ENCODE data around the gene HFM1. TPM values are rescaled to one million over a fixed set of nuclear protein-coding genes. Genes with fewer than 3 reads are reported as not detected.
A peak's percentile ranks its signal among the peaks of the same experiment; 100 is the strongest.
"Not testable (repeated sequence)": the region's sequence is repeated elsewhere in the genome, so short reads cannot be mapped to it uniquely, and the experiment has no call there.

HFM1 gene
- total RNA-seq, 1 donor from 2014 or later: 7.1 TPM

GRCh38 chr1:91439016-91439415 is 34.4 kb upstream of the HFM1 start:
- no peaks in the 10 kb centered on the region for H3K36me3 Mint-ChIP-seq
- TF ChIP-seq CTCF (conservative IDR thresholded peaks at IDR 0.05): no peak
- no peak overlapping the region for H3K4me3 Mint-ChIP-seq
- H3K9me3 Mint-ChIP-seq: no peaks in the 10 kb centered on the region
- DNase-seq (ENCODE audit: extremely low spot score, unreplicated experiment): no peak
- H3K4me1 Mint-ChIP-seq (ENCODE audit: unreplicated experiment): no peaks in the 10 kb centered on the region
- H3K27me3 Mint-ChIP-seq: peaks cover 3% of the 10 kb centered on the region
- no peak overlapping the region for H3K27ac Mint-ChIP-seq

- peaks cover 25% of the 10 kb centered on the region for H3K27me3 Mint-ChIP-seq
- TF ChIP-seq CTCF (conservative IDR thresholded peaks at IDR 0.05): no peak
- H3K4me3 Mint-ChIP-seq: peak overlapping the region; percentile 18
- DNase-seq (ENCODE audit: extremely low spot score, unreplicated experiment): no peak
- no peak overlapping the region for H3K27ac Mint-ChIP-seq
- H3K36me3 Mint-ChIP-seq: no peaks in the 10 kb centered on the region
- H3K4me1 Mint-ChIP-seq (ENCODE audit: unreplicated experiment): no peaks in the 10 kb centered on the region
- H3K9me3 Mint-ChIP-seq: peaks cover 6% of the 10 kb centered on the region
These were observed 23.7 kb upstream of the HFM1 start for GRCh38 chr1:91428182-91428798.

- Mint-ChIP-seq H3K9me3 (peaks cover 6% of the 10 kb centered on the region), H3K27me3 (peaks cover 25% of the 10 kb centered on the region), H3K4me3 (no peak overlapping the region), H3K4me1 (ENCODE audit: unreplicated experiment) (no peaks in the 10 kb centered on the region), H3K27ac (no peak overlapping the region), H3K36me3 (no peaks in the 10 kb centered on the region)
- no peak for DNase-seq (ENCODE audit: extremely low spot score, unreplicated experiment)
- TF ChIP-seq CTCF (conservative IDR thresholded peaks at IDR 0.05): no peak
These were observed 23.1 kb upstream of the HFM1 start for GRCh38 chr1:91427741-91428140.

- H3K9me3 Mint-ChIP-seq; H3K27ac Mint-ChIP-seq; H3K36me3 Mint-ChIP-seq; DNase-seq (ENCODE audit: extremely low spot score, unreplicated experiment); H3K4me3 Mint-ChIP-seq; H3K4me1 Mint-ChIP-seq (ENCODE audit: unreplicated experiment): not testable (repeated sequence)
- H3K27me3 Mint-ChIP-seq: peaks cover 33% of the 10 kb centered on the region
These were observed 17.9 kb upstream of the HFM1 start for GRCh38 chr1:91422523-91422922.

- no peaks in the 10 kb centered on the region for H3K36me3 Mint-ChIP-seq
- no peak for DNase-seq (ENCODE audit: extremely low spot score, unreplicated experiment)
- H3K9me3 Mint-ChIP-seq: no peaks in the 10 kb centered on the region
- H3K4me3 Mint-ChIP-seq: no peak overlapping the region
- no peak for TF ChIP-seq CTCF (conservative IDR thresholded peaks at IDR 0.05)
- H3K27me3 Mint-ChIP-seq: peaks cover 5% of the 10 kb centered on the region
- no peaks in the 10 kb centered on the region for H3K4me1 Mint-ChIP-seq (ENCODE audit: unreplicated experiment)
- no peak overlapping the region for H3K27ac Mint-ChIP-seq
These were observed 7.7 kb upstream of the HFM1 start for GRCh38 chr1:91412371-91412770.

GRCh38 chr1:91406773-91407389 is 2.2 kb upstream of the HFM1 start:
- Mint-ChIP-seq H3K9me3 (no peaks in the 10 kb centered on the region), H3K4me3 (no peak overlapping the region), H3K36me3 (no peaks in the 10 kb centered on the region), H3K27me3 (peaks cover 5% of the 10 kb centered on the region), H3K4me1 (ENCODE audit: unreplicated experiment) (peaks cover 2% of the 10 kb centered on the region), H3K27ac (no peak overlapping the region)
- DNase-seq (ENCODE audit: extremely low spot score, unreplicated experiment): no peak
- no peak for TF ChIP-seq CTCF (conservative IDR thresholded peaks at IDR 0.05)
